H9 (cell line): ENCODE data around the gene USP47. TPM values are rescaled to one million over a fixed set of nuclear protein-coding genes. Genes with fewer than 3 reads are reported as not detected.

Experiments
- DNase-seq: peaks from one replicate; pipeline ENCODE4 v3.0.0-alpha.2; 2017
- H2AFZ ChIP-seq: one replicate; pipeline ENCODE4 v1.6.1; 2013; ENCODE audit warnings: mild to moderate bottlenecking, low read length, control low read depth, moderate library complexity
- H2AK5ac ChIP-seq: 2 replicates; pipeline ENCODE4 v1.6.1; 2013; ENCODE audit warnings: low read length, control low read depth, mixed read lengths; ENCODE audit not compliant: insufficient read length
- H2BK120ac ChIP-seq: one replicate; pipeline ENCODE4 v1.6.1; 2013; ENCODE audit warnings: low read depth, mild to moderate bottlenecking, low read length, control low read depth, inconsistent platforms; ENCODE audit not compliant: poor library complexity, severe bottlenecking
- H2BK12ac ChIP-seq: 2 replicates; pipeline ENCODE4 v1.6.1; 2013; ENCODE audit warnings: low read length, control low read depth, mixed read lengths, low read depth; ENCODE audit not compliant: insufficient read length
- H2BK15ac ChIP-seq: 2 replicates; pipeline ENCODE4 v1.6.1; 2013; ENCODE audit warnings: low read depth, low read length, control low read depth
- H2BK20ac ChIP-seq: one replicate; pipeline ENCODE4 v1.6.1; 2013; ENCODE audit warnings: low read depth, mild to moderate bottlenecking, low read length, control low read depth, inconsistent platforms; ENCODE audit not compliant: poor library complexity, severe bottlenecking
- H2BK5ac ChIP-seq: 2 replicates; pipeline ENCODE4 v1.6.1; 2013; ENCODE audit warnings: low read length, control low read depth, mixed read lengths; ENCODE audit not compliant: insufficient read length
- H3K14ac ChIP-seq: 2 replicates; pipeline ENCODE4 v1.6.1; 2013; ENCODE audit warnings: low read length, control low read depth; ENCODE audit not compliant: insufficient read depth
- H3K18ac ChIP-seq: 2 replicates; pipeline ENCODE4 v1.6.1; 2013; ENCODE audit warnings: low read depth, mild to moderate bottlenecking, mixed read lengths, low read length, control low read depth; ENCODE audit not compliant: insufficient read length
- H3K23ac ChIP-seq: 2 replicates; pipeline ENCODE4 v1.6.1; 2013; ENCODE audit warnings: low read length, control low read depth, mixed read lengths, low read depth; ENCODE audit not compliant: insufficient read length
- H3K23me2 ChIP-seq: 2 replicates; pipeline ENCODE4 v1.6.1; 2013; ENCODE audit warnings: low read depth, mild to moderate bottlenecking, mixed read lengths, low read length, control low read depth; ENCODE audit not compliant: insufficient read length, poor library complexity, severe bottlenecking
- H3K27ac ChIP-seq: 2 replicates; pipeline ENCODE4 v1.5.1; 2013; ENCODE audit warnings: low read length, control low read depth, mixed read lengths, low read depth; ENCODE audit not compliant: insufficient read length
- H3K27me3 ChIP-seq: 2 replicates; pipeline ENCODE4 v1.6.1; 2013; ENCODE audit warnings: low read length, control low read depth, inconsistent platforms; ENCODE audit not compliant: insufficient read depth
- H3K4ac ChIP-seq: 2 replicates; pipeline ENCODE4 v1.6.1; 2013; ENCODE audit warnings: low read depth, mild to moderate bottlenecking, control low read depth, inconsistent platforms, low read length, moderate library complexity
- H3K4me1 ChIP-seq: 2 replicates; pipeline ENCODE4 v1.6.1; 2013; ENCODE audit warnings: low read length, control low read depth, inconsistent platforms; ENCODE audit not compliant: insufficient read depth
- H3K4me2 ChIP-seq: 2 replicates; pipeline ENCODE4 v1.6.1; 2013; ENCODE audit warnings: low read length, control low read depth, mixed read lengths; ENCODE audit not compliant: insufficient read length, insufficient read depth
- H3K56ac ChIP-seq: 2 replicates; pipeline ENCODE4 v1.6.1; 2013; ENCODE audit warnings: low read depth, mild to moderate bottlenecking, mixed read lengths, low read length, control low read depth; ENCODE audit not compliant: insufficient read length
- H3K79me1 ChIP-seq: 2 replicates; pipeline ENCODE4 v1.6.1; 2013; ENCODE audit warnings: low read depth, mild to moderate bottlenecking, moderate library complexity, low read length, control low read depth, inconsistent platforms; ENCODE audit not compliant: insufficient read depth, poor library complexity, severe bottlenecking
- H3K79me2 ChIP-seq: 2 replicates; pipeline ENCODE4 v1.6.1; 2013; ENCODE audit warnings: low read length, control low read depth, inconsistent platforms; ENCODE audit not compliant: insufficient read depth
- H3K9ac ChIP-seq: 2 replicates; pipeline ENCODE4 v1.6.1; 2013; ENCODE audit warnings: low read length, control low read depth, mixed read lengths; ENCODE audit not compliant: insufficient read length; ENCODE audit errors: extremely low read depth
- H3K9me3 ChIP-seq: one replicate; pipeline ENCODE4 v1.6.1; 2013; ENCODE audit warnings: low read depth, low read length, inconsistent platforms; ENCODE audit not compliant: control insufficient read depth
- H3T11ph ChIP-seq: one replicate; pipeline ENCODE4 v1.6.1; 2013; ENCODE audit warnings: mild to moderate bottlenecking, low read length, control low read depth, inconsistent platforms
- H4K20me1 ChIP-seq: one replicate; pipeline ENCODE4 v1.6.1; 2013; ENCODE audit not compliant: control insufficient read depth, insufficient read length, insufficient read depth
- H4K5ac ChIP-seq: 2 replicates; pipeline ENCODE4 v1.6.1; 2013; ENCODE audit warnings: low read depth, mild to moderate bottlenecking, mixed read lengths, low read length, control low read depth; ENCODE audit not compliant: insufficient read length
- H4K8ac ChIP-seq: replicated peaks from 2 replicates; pipeline ENCODE4 v1.6.1; 2013; ENCODE audit warnings: low read length, control low read depth, mixed read lengths, low read depth; ENCODE audit not compliant: insufficient read length
- H4K91ac ChIP-seq: 2 replicates; pipeline ENCODE4 v1.6.1; 2013; ENCODE audit warnings: low read depth, mild to moderate bottlenecking, moderate library complexity, mixed read lengths, low read length, control low read depth; ENCODE audit not compliant: insufficient read length
- H3K27ac Mint-ChIP-seq, 3 experiments: 2 replicates in 2 of 3; 3 replicates in 1 of 3; pipeline ENCODE4 v1.8.0; 2020 to 2021; ENCODE audit warnings: mixed read lengths in 3 of 3, mild to moderate bottlenecking in 1 of 3, moderate library complexity in 1 of 3
- H3K27me3 Mint-ChIP-seq: 2 replicates; pipeline ENCODE4 v1.8.0; 2021; ENCODE audit warnings: low read depth, mild to moderate bottlenecking, moderate library complexity, mixed read lengths
- H3K36me3 Mint-ChIP-seq, 3 experiments: 2 replicates in 2 of 3; 3 replicates in 1 of 3; pipeline ENCODE4 v1.8.0; 2020 to 2021; ENCODE audit warnings: low read depth in 3 of 3, mixed read lengths in 3 of 3; ENCODE audit not compliant: insufficient read depth in 1 of 3
- H3K4me1 Mint-ChIP-seq, 2 experiments: 2 replicates each; pipeline ENCODE4 v1.8.0; 2020; ENCODE audit warnings: mixed read lengths in 2 of 2
- H3K4me3 Mint-ChIP-seq, 2 experiments: 2 replicates in 1 of 2; 3 replicates in 1 of 2; pipeline ENCODE4 v1.8.0; 2020 to 2021; ENCODE audit warnings: mild to moderate bottlenecking in 2 of 2, mixed read lengths in 2 of 2, moderate library complexity in 1 of 2
- H3K9me3 Mint-ChIP-seq, 2 experiments: 2 replicates in 1 of 2; 3 replicates in 1 of 2; pipeline ENCODE4 v1.8.0; 2020; ENCODE audit warnings: mild to moderate bottlenecking in 2 of 2, mixed read lengths in 2 of 2, moderate library complexity in 1 of 2
- WGBS: extraction: QIAGEN DNeasy Blood & Tissue Kit; methylation state at CpG from one replicate; pipeline ENCODE4 v1.1.7; 2013; ENCODE audit warnings: missing lambda C conversion rate, low lambda C conversion rate, mixed read lengths; ENCODE audit not compliant: insufficient read length; ENCODE audit errors: extremely low coverage; 5-methylcytosine and 5-hydroxymethylcytosine counted together
- total RNA-seq: library from RNA; stranded (reverse); gene quantifications from 2 replicates; pipeline ENCODE4 v1.2.1, GENCODE V29; 2021
- TF ChIP-seq, protein P1 (sequence below): fragments of 200-600 bp; sonication (generic); conservative IDR thresholded peaks from 3 replicates; pipeline ENCODE4 v1.8.0; 2021; ENCODE audit warnings: antibody characterized with exemption, mild to moderate bottlenecking

USP47 gene
- total RNA-seq, 1 experiment from 2014 or later, result 26.7 TPM

DNA sequence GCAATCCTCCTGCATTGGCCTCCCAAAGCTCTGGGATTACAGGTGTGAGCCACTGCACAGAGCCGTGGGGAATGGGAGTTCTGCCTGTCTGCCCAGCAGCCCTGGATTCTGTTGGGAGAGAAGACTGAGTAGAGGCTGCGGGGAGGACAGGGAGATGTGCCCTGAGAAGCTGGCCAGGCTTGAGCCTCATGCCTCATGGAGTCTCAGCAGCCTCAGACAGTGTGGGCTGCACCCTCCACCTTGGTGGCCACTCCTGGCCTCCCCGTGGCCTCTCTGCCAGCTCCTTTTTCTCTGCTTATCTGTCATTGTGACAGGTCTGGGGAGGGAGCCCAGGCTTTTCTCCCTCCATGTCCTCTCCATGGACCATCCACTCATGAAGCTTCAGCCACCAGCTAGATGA, 123.4 kb downstream of the USP47 start:
- H4K5ac ChIP-seq, result no peak overlapping the region
- H2BK15ac ChIP-seq, result no peak overlapping the region
- no CpG with 5 or more reads among the region's 3 CpGs for WGBS
- Mint-ChIP-seq H3K36me3 (peaks cover 0 to 12% (median 5%) of the 10 kb centered on the region in 3 experiments; a peak in 3 of 7 replicates), H3K4me3 (no peak overlapping the region), H3K4me1 (peaks cover 16% of the 10 kb centered on the region in 2 experiments), H3K9me3 (no peaks in the 10 kb centered on the region), H3K27me3 (no peaks in the 10 kb centered on the region; the same call in 1 of the 2 replicates), H3K27ac (peak overlapping the region in 1 of 3 experiments; percentile 79; a peak in 1 of 7 replicates)
- no peak overlapping the region for H3T11ph ChIP-seq
- TF ChIP-seq, protein P1, sequence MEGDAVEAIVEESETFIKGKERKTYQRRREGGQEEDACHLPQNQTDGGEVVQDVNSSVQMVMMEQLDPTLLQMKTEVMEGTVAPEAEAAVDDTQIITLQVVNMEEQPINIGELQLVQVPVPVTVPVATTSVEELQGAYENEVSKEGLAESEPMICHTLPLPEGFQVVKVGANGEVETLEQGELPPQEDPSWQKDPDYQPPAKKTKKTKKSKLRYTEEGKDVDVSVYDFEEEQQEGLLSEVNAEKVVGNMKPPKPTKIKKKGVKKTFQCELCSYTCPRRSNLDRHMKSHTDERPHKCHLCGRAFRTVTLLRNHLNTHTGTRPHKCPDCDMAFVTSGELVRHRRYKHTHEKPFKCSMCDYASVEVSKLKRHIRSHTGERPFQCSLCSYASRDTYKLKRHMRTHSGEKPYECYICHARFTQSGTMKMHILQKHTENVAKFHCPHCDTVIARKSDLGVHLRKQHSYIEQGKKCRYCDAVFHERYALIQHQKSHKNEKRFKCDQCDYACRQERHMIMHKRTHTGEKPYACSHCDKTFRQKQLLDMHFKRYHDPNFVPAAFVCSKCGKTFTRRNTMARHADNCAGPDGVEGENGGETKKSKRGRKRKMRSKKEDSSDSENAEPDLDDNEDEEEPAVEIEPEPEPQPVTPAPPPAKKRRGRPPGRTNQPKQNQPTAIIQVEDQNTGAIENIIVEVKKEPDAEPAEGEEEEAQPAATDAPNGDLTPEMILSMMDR, result no peak
- no peak overlapping the region for H3K14ac ChIP-seq
- H3K23me2 ChIP-seq, result no peaks in the 10 kb centered on the region
- no peaks in the 10 kb centered on the region for H3K9me3 ChIP-seq
- no peaks in the 10 kb centered on the region for H4K20me1 ChIP-seq
- no peak overlapping the region for H2BK5ac ChIP-seq
- no peak overlapping the region for H4K91ac ChIP-seq
- DNase-seq, result no peak
- no peak overlapping the region for H4K8ac ChIP-seq
- H3K79me2 ChIP-seq, result no peaks in the 10 kb centered on the region
- H3K4me1 ChIP-seq, result no peaks in the 10 kb centered on the region; the same call in 1 of the 2 replicates
- no peak overlapping the region for H3K9ac ChIP-seq
- H2BK20ac ChIP-seq, result no peak overlapping the region
- no peak overlapping the region for H3K4me2 ChIP-seq
- no peak overlapping the region for H3K4ac ChIP-seq
- no peak overlapping the region for H3K56ac ChIP-seq
- no peak overlapping the region for H2BK12ac ChIP-seq
- H3K23ac ChIP-seq, result no peak overlapping the region
- H3K27ac ChIP-seq, result no peak overlapping the region
- H3K18ac ChIP-seq, result no peak overlapping the region
- H2BK120ac ChIP-seq, result no peak overlapping the region
- no peak overlapping the region for H2AFZ ChIP-seq
- H3K79me1 ChIP-seq, result no peaks in the 10 kb centered on the region
- H3K27me3 ChIP-seq, result no peaks in the 10 kb centered on the region
- no peak overlapping the region for H2AK5ac ChIP-seq
